Keratinocyte (primary cell): ENCODE results near the gene WDR1. TPM values are rescaled to one million over a fixed set of nuclear protein-coding genes. Genes with fewer than 3 reads are reported as not detected.

Experiments
- DNase-seq: peaks from one replicate; pipeline ENCODE4 v3.0.0-alpha.2; 2011; ENCODE audit warnings: low read depth, missing footprints, low spot score
- FAIRE-seq: peaks from 2 replicates; lab custom pipeline; 2011; peaks lifted over from hg19 to GRCh38; lab: Jason Lieb, UNC
- H2AFZ ChIP-seq: 2 replicates; pipeline ENCODE4 v1.6.0; 2012; ENCODE audit warnings: low read length, control low read depth, inconsistent platforms; ENCODE audit not compliant: control insufficient read depth
- H3K27ac ChIP-seq: 2 replicates; pipeline ENCODE4 v1.5.1; 2011; ENCODE audit warnings: low read length; ENCODE audit not compliant: control insufficient read depth, insufficient read depth
- H3K27me3 ChIP-seq: 3 replicates; pipeline ENCODE4 v1.6.0; 2011; ENCODE audit warnings: low read length; ENCODE audit not compliant: control insufficient read depth, insufficient read depth; ENCODE audit errors: extremely low read depth
- H3K36me3 ChIP-seq, 2 experiments: 2 replicates in 1 of 2; 3 replicates in 1 of 2; pipeline ENCODE4 v1.5.1; 2011; ENCODE audit warnings: low read length in 2 of 2, mild to moderate bottlenecking in 1 of 2; ENCODE audit not compliant: control insufficient read depth in 2 of 2, insufficient read depth in 2 of 2; ENCODE audit errors: extremely low read depth in 1 of 2
- H3K4me1 ChIP-seq: 3 replicates; pipeline ENCODE4 v1.5.1; 2011; ENCODE audit warnings: low read length; ENCODE audit not compliant: control insufficient read depth, insufficient read depth; ENCODE audit errors: extremely low read depth
- H3K4me2 ChIP-seq: 3 replicates; pipeline ENCODE4 v1.6.0; 2011; ENCODE audit warnings: low read depth, low read length; ENCODE audit not compliant: control insufficient read depth, insufficient read depth; ENCODE audit errors: extremely low read depth
- H3K4me3 ChIP-seq, 3 experiments: fragments of 200-600 bp in 1 of 3; sonication (generic) in 1 of 3; 2 replicates in 2 of 3; 3 replicates in 1 of 3; pipeline ENCODE4 v1.5.1; 2011 to 2016; ENCODE audit warnings: low read length in 3 of 3, mild to moderate bottlenecking in 3 of 3, control low read depth in 2 of 3, inconsistent platforms in 1 of 3, low read depth in 1 of 3, mixed read lengths in 1 of 3, mixed run types in 1 of 3, moderate library complexity in 1 of 3; ENCODE audit not compliant: control insufficient read depth in 2 of 3, insufficient read depth in 2 of 3; ENCODE audit errors: extremely low read depth in 1 of 3
- H3K79me2 ChIP-seq: 2 replicates; pipeline ENCODE4 v1.6.0; 2012; ENCODE audit warnings: low read length; ENCODE audit not compliant: control insufficient read depth, insufficient read depth
- H3K9ac ChIP-seq: 3 replicates; pipeline ENCODE4 v1.6.0; 2011; ENCODE audit warnings: low read length; ENCODE audit not compliant: control insufficient read depth, insufficient read depth; ENCODE audit errors: extremely low read depth
- H3K9me1 ChIP-seq: 3 replicates; pipeline ENCODE4 v1.6.0; 2011; ENCODE audit warnings: low read length; ENCODE audit not compliant: control insufficient read depth, insufficient read depth; ENCODE audit errors: extremely low read depth
- H3K9me3 ChIP-seq: 2 replicates; pipeline ENCODE4 v1.5.1; 2012; ENCODE audit warnings: low read depth, low read length; ENCODE audit not compliant: control insufficient read depth
- H4K20me1 ChIP-seq: 3 replicates; pipeline ENCODE4 v1.6.0; 2011; ENCODE audit warnings: low read length; ENCODE audit not compliant: control insufficient read depth, insufficient read depth; ENCODE audit errors: extremely low read depth
- CTCF ChIP-seq, 3 experiments: IDR thresholded peaks in 1 of 3; conservative IDR thresholded peaks in 1 of 3; optimal IDR thresholded peaks in 1 of 3; 2 replicates in 2 of 3; 3 replicates in 1 of 3; pipeline versions ENCODE3 to v1.5.1; 2011; ENCODE audit warnings: low read length in 3 of 3, mild to moderate bottlenecking in 3 of 3, moderate library complexity in 2 of 3, control low read depth in 1 of 3, inconsistent platforms in 1 of 3; ENCODE audit not compliant: insufficient read depth in 2 of 3; ENCODE audit errors: extremely low read depth in 1 of 3
- EZH2 ChIP-seq: IDR thresholded peaks from one replicate; pipeline ENCODE4 v1.6.1; 2012; ENCODE audit warnings: inconsistent platforms, mild to moderate bottlenecking, low read length, moderate library complexity
- dilution Hi-C: fragments of 300-500 bp; cut with MboI; formaldehyde crosslinking; loops from one replicate; pipeline ENCODE4 v1.7.0; 2020; ENCODE audit warnings: low sequenced_read_pairs; ENCODE audit not compliant: extremely low pct_ligation_motif_present
- polyA plus RNA-seq, 5 experiments: library from polyadenylated mRNA; depleted of rRNA in 3 of 5; stranded (reverse) in 3 of 5; stranded (forward) in 1 of 5; unstranded in 1 of 5; fragments of >200 nt; gene quantifications; 1 replicate in 1 of 5; 2 replicates in 3 of 5; 3 replicates in 1 of 5; pipeline versions ENCODE4 v1.2.1 to v1.2.3, GENCODE V29; 2011 to 2012; ENCODE audit warnings: missing spikeins in 2 of 5, low read depth in 1 of 5, low replicate concordance in 1 of 5

Gene WDR1
- polyA plus RNA-seq, 1 donor (not counting 4 experiments of a cell fraction or from before 2014, with no cell fraction given), result 423 TPM

- Histone ChIP-seq H4K20me1 (no peaks in the 10 kb centered on the region), H3K79me2 (no peaks in the 10 kb centered on the region), H3K9me1 (no peaks in the 10 kb centered on the region), H3K27me3 (peaks cover 2% of the 10 kb centered on the region), H3K27ac (no peak overlapping the region), H3K4me1 (no peaks in the 10 kb centered on the region), H3K4me2 (no peak overlapping the region), H3K9ac (no peak overlapping the region), H3K36me3 (no peaks in the 10 kb centered on the region), H3K4me3 (no peak overlapping the region), H3K9me3 (no peaks in the 10 kb centered on the region), H2AFZ (no peak overlapping the region)
- FAIRE-seq, result no peak
- TF ChIP-seq CTCF (optimal IDR thresholded peaks at IDR 0.05 in 1 of 3, IDR thresholded peaks at IDR 0.05 in 1 of 3, conservative IDR thresholded peaks at IDR 0.05 in 1 of 3; ENCODE audit: extremely low read depth in 1 of 3, insufficient read depth in 2 of 3, low read length in 3 of 3) (no peak), EZH2 (no peak)
- dilution Hi-C loops, result no loop called here
- DNase-seq, result no peak
Measured at GRCh38 chr4:10151182-10151581, 34.6 kb upstream of the WDR1 start.

- dilution Hi-C loops, result loop anchor here (5.0 kb wide), 1 partner anchor 392 kb away; no protein-coding TSS in a partner anchor
- no peak for TF ChIP-seq EZH2
- TF ChIP-seq CTCF (optimal IDR thresholded peaks at IDR 0.05 in 1 of 3, IDR thresholded peaks at IDR 0.05 in 1 of 3, conservative IDR thresholded peaks at IDR 0.05 in 1 of 3; ENCODE audit: extremely low read depth in 1 of 3, insufficient read depth in 2 of 3, low read length in 3 of 3), result no peak
Measured at GRCh38 chr4:10144966-10145365, 28.4 kb upstream of the WDR1 start.

More at GRCh38 chr4:10144966-10145365, 28.4 kb upstream of the WDR1 start:
- Histone ChIP-seq H3K9me3 (no peaks in the 10 kb centered on the region), H3K36me3 (no peaks in the 10 kb centered on the region), H3K79me2 (no peaks in the 10 kb centered on the region), H3K9ac (no peak overlapping the region), H3K4me3 (no peak overlapping the region), H3K27me3 (peaks cover 9% of the 10 kb centered on the region), H4K20me1 (no peaks in the 10 kb centered on the region), H2AFZ (no peak overlapping the region), H3K27ac (no peak overlapping the region), H3K4me2 (no peak overlapping the region), H3K9me1 (no peaks in the 10 kb centered on the region), H3K4me1 (no peaks in the 10 kb centered on the region)
- no peak for DNase-seq
- FAIRE-seq, result no peak
